NOMO-1 treated with DMSO at 0.1 percent for 48 hours (cell line): ENCODE measurements around the gene PSTPIP1.
A peak's percentile ranks its signal among the peaks of the same experiment; 100 is the strongest.

Experiments used
- DNase-seq: peaks from one replicate; lab custom pipeline; 2025; ENCODE audit not compliant: unreplicated experiment; lab: John Stamatoyannopoulos, UW

PSTPIP1 gene

GRCh38 chr15:76998663-76999285 lies 3.8 kb downstream of the PSTPIP1 start:
- no peak for DNase-seq

GRCh38 chr15:76999996-77000395 lies 5.1 kb downstream of the PSTPIP1 start:
- no peak for DNase-seq

DNA sequence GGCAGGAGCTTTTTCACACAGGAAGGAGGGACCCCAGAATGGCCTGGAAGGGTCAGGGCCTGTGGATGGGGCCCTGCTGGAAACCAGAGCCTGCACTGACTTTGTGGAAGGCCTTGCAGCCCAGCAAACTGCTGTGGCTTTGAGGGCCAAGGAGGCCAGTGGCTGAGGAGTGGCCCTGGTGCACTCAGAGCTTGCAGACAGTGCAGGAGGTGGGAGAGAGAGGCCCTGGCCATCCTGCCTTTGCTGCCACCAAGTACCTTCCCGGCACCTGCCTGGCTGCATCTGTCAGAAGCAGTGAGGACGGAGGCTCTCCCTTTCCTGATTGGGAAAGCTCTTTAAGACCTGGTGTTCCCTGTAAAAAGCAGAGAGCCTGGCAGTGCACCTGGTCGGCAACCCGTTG lies 6.4 kb downstream of the PSTPIP1 start:
- DNase-seq = no peak

DNA sequence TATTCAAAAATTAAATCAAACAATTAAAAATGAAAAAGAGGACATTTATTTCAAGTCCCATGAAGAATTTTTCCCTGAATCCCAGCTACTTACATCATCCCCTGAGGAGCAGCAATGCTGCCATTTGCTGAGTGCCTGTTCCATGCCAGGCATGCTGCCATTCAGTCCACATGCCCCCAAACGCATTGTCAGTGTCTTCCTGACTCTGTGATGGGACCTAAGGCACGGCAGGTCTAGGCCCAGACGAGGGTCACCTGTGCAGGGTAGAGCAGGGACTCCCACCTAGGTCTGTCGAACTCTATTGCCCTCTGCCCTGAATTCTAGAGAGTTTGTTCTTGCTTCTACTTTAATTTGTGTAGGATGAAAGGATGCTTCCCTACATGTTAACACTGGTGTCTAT lies 7.0 kb downstream of the PSTPIP1 start:
- DNase-seq = no peak

GRCh38 chr15:77002436-77002835 lies 7.5 kb downstream of the PSTPIP1 start:
- no peak for DNase-seq

- peak; percentile 93 for DNase-seq
These were observed 8.3 kb downstream of the PSTPIP1 start for GRCh38 chr15:77002954-77003912.

GRCh38 chr15:77004189-77004588 lies 9.3 kb downstream of the PSTPIP1 start:
- peak; percentile 85 for DNase-seq

- no peak for DNase-seq
These were observed 14.2 kb downstream of the PSTPIP1 start for GRCh38 chr15:77009176-77009575.

- DNase-seq = no peak
These were observed 14.9 kb downstream of the PSTPIP1 start for GRCh38 chr15:77009646-77010311.

DNA sequence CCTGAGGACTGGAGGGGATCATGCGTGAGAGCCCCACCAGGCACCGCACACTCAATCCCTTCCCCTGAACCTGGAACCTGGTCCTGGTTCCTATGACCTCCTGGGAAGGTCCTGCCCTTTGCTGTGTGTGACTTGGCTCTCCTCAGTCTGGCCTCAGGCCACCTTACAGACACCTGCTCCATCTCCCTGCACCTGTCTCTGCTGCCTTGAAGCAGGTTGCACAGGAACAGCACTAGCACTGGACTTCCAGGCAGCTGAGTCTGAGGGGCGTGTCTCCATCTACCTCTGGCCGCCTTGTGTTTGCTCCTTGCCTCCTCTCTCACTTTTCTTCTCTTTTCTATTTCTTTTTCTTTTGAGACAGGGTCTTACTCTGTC lies 15.4 kb downstream of the PSTPIP1 start:
- no peak for DNase-seq

GRCh38 chr15:77010857-77011256 lies 15.9 kb downstream of the PSTPIP1 start:
- DNase-seq = no peak

DNA sequence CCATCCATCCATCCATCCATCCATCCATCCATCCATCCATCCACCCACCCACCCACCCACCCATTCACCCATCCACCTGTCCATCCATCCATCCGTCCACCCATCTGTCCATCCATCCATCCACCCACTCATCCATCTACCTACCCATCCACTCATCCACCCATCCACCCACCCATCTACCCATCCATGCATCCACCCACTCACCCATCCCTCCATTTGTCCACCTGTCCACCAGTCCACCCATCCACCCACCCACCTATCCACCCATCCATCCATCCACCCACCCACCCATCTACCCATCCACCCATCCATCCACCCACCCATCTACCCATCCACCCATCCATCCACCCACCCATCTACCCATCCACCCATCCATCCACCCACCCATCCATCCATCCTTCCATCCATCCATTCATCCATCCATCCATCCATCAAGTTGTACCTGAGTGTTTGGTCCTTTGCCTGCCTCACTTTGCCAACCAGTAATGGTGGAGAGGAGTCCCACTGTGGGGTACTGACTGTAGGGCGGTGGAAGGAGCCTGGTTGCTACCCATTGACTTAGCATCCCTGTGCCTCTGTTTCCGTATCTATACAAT lies 17.3 kb downstream of the PSTPIP1 start:
- DNase-seq = no peak

DNA sequence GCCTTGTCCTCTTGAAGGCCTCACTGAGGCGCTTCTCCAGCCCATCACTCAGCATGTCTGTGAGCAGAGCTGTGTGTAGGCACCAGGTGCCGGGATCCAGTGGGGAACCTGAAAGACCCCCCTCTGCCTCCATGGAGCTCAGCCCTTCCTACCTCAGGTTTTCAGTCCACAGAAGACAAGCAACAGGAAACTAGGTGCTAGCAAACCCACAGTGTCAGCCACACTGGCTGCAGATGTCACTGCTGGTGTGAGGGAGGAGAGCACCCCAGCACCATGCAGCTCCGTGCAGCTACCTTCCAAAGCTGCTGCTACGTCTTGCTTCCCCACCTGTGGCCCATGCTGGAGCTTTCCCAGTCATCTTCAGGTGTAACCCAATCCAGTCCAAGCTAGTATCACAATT lies 17.9 kb downstream of the PSTPIP1 start:
- no peak for DNase-seq

DNA sequence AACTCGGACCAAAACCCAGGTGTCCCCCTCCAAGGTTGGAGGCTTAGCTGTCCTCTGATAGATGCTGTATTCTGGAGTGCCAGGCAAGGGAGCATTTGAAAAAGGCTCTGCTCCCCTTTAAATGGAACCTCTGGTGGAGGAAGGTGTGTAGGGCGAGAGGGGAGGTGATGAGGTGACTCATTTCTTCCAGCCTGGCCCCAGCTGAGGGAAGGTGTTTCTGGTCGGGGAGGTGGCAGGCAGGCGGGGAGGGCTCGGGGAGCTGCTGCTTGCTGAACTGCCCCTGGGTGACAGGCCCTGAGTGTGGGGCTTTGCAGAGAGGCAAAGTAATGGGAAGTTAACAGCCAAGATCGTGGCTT lies 18.8 kb downstream of the PSTPIP1 start:
- DNase-seq = no peak

DNA sequence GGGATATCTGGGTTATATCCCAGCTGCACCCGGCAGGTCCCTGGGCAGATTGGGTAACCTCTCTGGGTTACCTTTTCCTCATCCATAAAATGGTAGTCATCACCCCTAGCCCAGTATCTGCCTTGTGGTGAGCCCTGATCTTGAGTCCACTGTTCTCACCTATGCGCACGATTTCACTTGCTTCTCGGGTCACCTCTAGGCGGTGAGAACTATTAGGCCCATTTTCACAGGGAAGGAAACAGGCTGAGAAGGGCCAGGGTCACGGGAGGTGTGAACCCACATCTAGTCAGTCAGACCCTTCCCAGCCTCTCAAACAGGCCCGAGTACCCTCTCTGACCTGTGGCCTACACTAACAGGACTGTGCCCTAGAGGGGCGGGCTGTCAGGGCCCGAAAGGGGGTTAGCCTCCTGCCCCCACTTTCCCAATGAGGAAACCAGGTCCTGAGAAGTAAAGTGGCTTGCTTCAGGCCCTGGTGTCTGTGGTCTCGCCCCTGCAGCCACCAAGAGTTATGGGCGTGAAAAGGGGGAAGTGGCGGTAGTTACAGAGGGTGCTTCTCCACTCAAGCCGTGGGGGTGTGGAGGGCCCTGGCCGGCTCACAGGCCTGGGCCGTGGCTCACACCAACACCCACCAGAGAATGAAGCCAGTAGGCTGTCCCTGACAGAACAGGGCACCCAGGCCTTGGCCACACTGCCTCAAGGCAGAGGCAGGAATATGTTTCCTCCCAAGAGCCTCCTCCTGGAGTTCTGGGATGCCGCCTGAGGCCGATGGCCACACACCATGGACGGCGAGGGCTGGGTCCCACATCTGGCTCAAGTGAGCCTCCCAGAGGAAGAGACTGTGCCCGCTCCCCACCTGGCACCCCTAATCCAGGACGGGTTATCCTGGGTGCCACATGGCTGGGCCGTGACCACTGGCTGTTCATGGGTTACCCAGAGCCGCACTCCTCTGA lies 19.5 kb downstream of the PSTPIP1 start:
- DNase-seq = peak; percentile 90

GRCh38 chr15:77015646-77016320 lies 20.9 kb downstream of the PSTPIP1 start:
- no peak for DNase-seq

DNA sequence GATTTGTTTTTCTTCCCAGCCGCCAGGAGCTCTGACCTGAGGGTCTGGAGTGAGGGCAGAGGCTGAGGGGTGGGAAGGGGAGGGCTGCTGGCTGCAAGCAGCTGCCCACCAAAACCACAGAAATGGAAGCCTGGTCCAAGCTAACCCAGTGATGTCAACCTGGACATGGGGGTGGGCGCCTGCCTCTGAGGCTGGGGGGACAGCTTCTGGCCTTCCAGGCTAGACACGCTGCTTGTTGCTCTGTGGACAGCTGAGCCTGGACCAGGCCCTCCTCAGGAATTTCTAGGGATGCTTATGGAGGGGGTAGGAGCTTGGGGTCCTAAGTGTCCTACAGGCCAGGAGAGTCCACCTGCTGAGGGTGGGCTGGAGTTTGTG lies 21.4 kb downstream of the PSTPIP1 start:
- no peak for DNase-seq

DNA sequence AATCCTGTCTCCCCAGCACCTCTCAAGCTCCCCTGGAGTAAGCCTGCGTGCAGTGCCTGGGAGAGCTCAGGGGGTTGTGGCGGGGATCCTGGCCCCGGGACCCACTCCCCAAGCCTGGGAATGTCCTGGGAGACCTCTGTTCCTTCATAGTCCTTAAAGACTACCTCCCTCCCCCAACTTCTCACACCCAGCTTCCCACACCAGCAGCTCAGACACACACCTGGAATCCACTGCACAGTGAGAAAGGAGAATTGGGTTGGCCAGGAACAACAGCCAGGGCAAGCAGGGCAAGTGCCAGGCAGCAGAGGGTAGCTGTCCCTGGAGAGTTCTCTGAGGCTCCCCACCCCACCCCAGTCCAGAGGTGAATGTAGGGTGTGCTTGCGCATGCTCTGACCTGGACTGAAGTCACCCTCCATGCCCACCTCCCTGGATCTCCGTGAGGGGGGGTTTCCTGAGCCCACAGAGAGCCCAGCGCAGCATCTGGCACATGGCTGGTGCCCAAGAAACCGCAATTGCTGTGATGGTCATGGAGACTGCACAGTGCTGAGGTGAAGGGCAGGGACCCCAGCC lies 22.2 kb downstream of the PSTPIP1 start:
- no peak for DNase-seq
